SK-N-MC (cell line): ENCODE data around the gene PSMC5.

ENCODE experiments used
- EZH2 ChIP-seq: fragments of 200-600 bp; sonication (generic); IDR thresholded peaks from one replicate; pipeline ENCODE4 v1.6.1; 2017; ENCODE audit warnings: antibody characterized with exemption
- FOXP2 ChIP-seq: optimal IDR thresholded peaks from 2 replicates; pipeline ENCODE3; 2011; ENCODE audit warnings: mild to moderate bottlenecking, moderate library complexity; ENCODE audit not compliant: insufficient read depth; ENCODE audit errors: extremely low read length, control extremely low read depth
- POLR2AphosphoS5 ChIP-seq: IDR thresholded peaks from 2 replicates; pipeline ENCODE4 v1.6.1; 2012; ENCODE audit warnings: mild to moderate bottlenecking, low read depth, low read length, borderline replicate concordance

- TF ChIP-seq POLR2AphosphoS5 (peak; percentile 95), EZH2 (no peak), FOXP2 (no peak)
Observed at GRCh38 chr17:63827002-63827800, at the start of gene PSMC5, which contains the start of gene FTSJ3.
